ENCODE data around the gene USP46. TPM values are rescaled to one million over a fixed set of nuclear protein-coding genes. Genes with fewer than 3 reads are reported as not detected.

The USP46 gene
- total RNA-seq, 1 experiment from 2014 or later: 16.8 TPM

DNA sequence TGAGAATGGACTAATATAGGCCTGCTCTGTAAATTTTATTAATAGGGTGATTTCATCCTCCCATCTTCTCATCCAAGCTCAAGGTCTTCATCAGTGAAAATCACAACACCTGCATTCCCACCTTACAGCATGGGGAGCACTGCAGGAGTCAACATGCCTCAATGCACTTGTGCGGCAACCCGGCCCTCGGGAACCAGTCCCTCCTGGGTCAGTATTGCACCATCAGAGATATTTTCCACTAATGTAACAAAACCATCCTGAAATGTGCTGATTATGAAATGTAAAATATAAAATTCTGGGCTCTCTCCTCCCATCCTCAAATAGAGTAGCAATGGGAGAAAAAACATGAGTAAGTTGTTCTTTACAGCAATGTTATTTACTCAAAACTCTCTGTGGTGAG is 13.0 kb downstream of the USP46 start:
- peaks cover 28% of the 10 kb centered on the region for H3K4me1 Mint-ChIP-seq (ENCODE audit: insufficient read depth, unreplicated experiment)
- intact Hi-C loops (cut with micrococcal nuclease): no loop called here
- ChIA-PET POLR2A (no interaction called here), CTCF (interaction anchor here (4.1 kb wide), 1 partner anchor 12 kb away, joined by 24 read pairs; the partner anchor contains the start of gene USP46)
- BruUV-seq (replicated peaks): no TSS peak
- no peaks in the 10 kb centered on the region for H3K9me3 Mint-ChIP-seq (ENCODE audit: unreplicated experiment)
- H3K27me3 Mint-ChIP-seq (ENCODE audit: insufficient read depth, unreplicated experiment): no peaks in the 10 kb centered on the region
- H3K27ac Mint-ChIP-seq (ENCODE audit: low read depth, unreplicated experiment): no peak overlapping the region
- no peak for DNase-seq (ENCODE audit: unreplicated experiment)
- H3K4me3 Mint-ChIP-seq (ENCODE audit: unreplicated experiment): no peak overlapping the region
- no peaks in the 10 kb centered on the region for H3K36me3 Mint-ChIP-seq (ENCODE audit: insufficient read depth, unreplicated experiment)
- TF ChIP-seq, protein P1, sequence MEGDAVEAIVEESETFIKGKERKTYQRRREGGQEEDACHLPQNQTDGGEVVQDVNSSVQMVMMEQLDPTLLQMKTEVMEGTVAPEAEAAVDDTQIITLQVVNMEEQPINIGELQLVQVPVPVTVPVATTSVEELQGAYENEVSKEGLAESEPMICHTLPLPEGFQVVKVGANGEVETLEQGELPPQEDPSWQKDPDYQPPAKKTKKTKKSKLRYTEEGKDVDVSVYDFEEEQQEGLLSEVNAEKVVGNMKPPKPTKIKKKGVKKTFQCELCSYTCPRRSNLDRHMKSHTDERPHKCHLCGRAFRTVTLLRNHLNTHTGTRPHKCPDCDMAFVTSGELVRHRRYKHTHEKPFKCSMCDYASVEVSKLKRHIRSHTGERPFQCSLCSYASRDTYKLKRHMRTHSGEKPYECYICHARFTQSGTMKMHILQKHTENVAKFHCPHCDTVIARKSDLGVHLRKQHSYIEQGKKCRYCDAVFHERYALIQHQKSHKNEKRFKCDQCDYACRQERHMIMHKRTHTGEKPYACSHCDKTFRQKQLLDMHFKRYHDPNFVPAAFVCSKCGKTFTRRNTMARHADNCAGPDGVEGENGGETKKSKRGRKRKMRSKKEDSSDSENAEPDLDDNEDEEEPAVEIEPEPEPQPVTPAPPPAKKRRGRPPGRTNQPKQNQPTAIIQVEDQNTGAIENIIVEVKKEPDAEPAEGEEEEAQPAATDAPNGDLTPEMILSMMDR (IDR thresholded peaks at IDR 0.05; ENCODE audit: unreplicated experiment): no peak

DNA sequence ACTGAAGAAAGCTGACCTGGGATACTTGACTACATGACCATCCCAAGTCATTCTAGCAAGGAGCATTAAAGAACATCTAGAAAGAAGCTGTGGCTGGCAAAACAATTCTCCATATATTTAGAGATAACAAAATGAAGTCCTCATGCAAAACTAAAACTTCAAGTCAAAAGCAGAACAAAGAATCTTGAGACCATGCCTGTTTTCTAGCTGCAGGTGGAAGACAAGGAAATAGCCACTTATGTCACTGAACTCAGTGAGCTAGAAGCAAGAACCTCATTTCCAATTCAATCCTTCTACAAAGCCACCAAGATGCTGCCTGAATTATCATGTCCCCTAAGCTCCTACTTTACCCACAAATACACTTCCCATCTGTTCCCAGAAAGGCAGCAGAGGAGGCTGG is 13.8 kb downstream of the USP46 start:
- no peaks in the 10 kb centered on the region for H3K36me3 Mint-ChIP-seq (ENCODE audit: insufficient read depth, unreplicated experiment)
- H3K9me3 Mint-ChIP-seq (ENCODE audit: unreplicated experiment): no peaks in the 10 kb centered on the region
- H3K4me3 Mint-ChIP-seq (ENCODE audit: unreplicated experiment): no peak overlapping the region
- DNase-seq (ENCODE audit: unreplicated experiment): no peak
- ChIA-PET POLR2A (no interaction called here), CTCF (interaction anchor here (0.7 to 4.1 kb wide), 4 partner anchors 11 to 338 kb away, joined by 3 to 24 read pairs (median 9); partner anchors contain the start of gene USP46)
- H3K27ac Mint-ChIP-seq (ENCODE audit: low read depth, unreplicated experiment): no peak overlapping the region
- peaks cover 32% of the 10 kb centered on the region for H3K4me1 Mint-ChIP-seq (ENCODE audit: insufficient read depth, unreplicated experiment)
- TF ChIP-seq, protein P1 (IDR thresholded peaks at IDR 0.05; ENCODE audit: unreplicated experiment): no peak
- no TSS peak for BruUV-seq (replicated peaks)
- intact Hi-C loops (cut with micrococcal nuclease): no loop called here
- no peaks in the 10 kb centered on the region for H3K27me3 Mint-ChIP-seq (ENCODE audit: insufficient read depth, unreplicated experiment)

DNA sequence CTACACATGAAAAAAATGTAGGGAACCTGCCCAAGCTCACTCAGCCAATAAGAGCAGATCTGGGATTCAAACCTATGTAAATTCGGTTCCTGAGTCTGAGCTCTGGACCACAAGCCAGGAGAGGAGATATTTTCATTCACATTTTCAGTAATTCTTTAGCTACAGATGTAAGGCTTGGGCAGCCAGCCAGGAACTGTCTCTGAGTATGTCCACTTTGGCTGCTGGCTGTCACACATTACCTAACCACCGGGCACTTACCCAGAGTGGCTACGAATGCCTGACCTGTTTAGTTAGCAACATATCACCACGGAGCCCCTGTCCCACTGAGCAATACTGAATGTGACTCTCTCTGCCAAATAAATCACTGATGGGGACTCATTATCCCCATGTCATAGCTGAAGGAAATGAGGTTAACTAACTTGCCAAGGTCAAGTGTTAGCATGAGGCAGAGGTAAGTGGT is 15.3 kb downstream of the USP46 start:
- H3K9me3 Mint-ChIP-seq (ENCODE audit: unreplicated experiment): no peaks in the 10 kb centered on the region
- no peaks in the 10 kb centered on the region for H3K27me3 Mint-ChIP-seq (ENCODE audit: insufficient read depth, unreplicated experiment)
- H3K4me3 Mint-ChIP-seq (ENCODE audit: unreplicated experiment): no peak overlapping the region
- no TSS peak for BruUV-seq (replicated peaks)
- no peak overlapping the region for H3K27ac Mint-ChIP-seq (ENCODE audit: low read depth, unreplicated experiment)
- TF ChIP-seq, protein P1 (IDR thresholded peaks at IDR 0.05; ENCODE audit: unreplicated experiment): no peak
- intact Hi-C loops (cut with micrococcal nuclease): no loop called here
- H3K4me1 Mint-ChIP-seq (ENCODE audit: insufficient read depth, unreplicated experiment): peaks cover 32% of the 10 kb centered on the region
- DNase-seq (ENCODE audit: unreplicated experiment): peak; percentile 75
- H3K36me3 Mint-ChIP-seq (ENCODE audit: insufficient read depth, unreplicated experiment): no peaks in the 10 kb centered on the region
- CTCF ChIA-PET: interaction anchor here (0.7 to 4.1 kb wide), 3 partner anchors 15 to 339 kb away, joined by 3 to 24 read pairs (median 15); partner anchors contain the start of gene USP46
- POLR2A ChIA-PET: interaction anchor here (0.8 to 2.5 kb wide), 6 partner anchors 15 to 79 kb away, joined by 3 to 13 read pairs (median 3); partner anchors contain the start of gene USP46

DNA sequence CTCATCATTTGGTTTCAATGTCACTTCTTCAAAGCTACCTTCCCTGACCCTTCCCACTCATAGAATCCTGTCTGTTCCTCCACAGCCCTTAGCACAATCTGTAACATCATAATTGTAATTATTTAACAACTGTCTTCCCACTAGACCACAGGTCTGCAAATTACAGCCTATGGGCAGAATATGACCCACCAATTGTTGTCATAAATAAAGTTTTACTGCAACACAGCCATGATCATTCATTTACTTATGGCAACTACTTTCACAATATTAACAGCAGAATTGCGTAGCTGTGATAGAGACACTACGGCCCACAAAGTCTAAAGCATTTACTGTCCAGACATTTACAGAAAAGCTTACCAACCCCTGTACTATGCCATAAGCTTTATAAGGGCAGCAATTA is 15.9 kb downstream of the USP46 start:
- Mint-ChIP-seq H3K4me3 (ENCODE audit: unreplicated experiment) (no peak overlapping the region), H3K36me3 (ENCODE audit: insufficient read depth, unreplicated experiment) (no peaks in the 10 kb centered on the region), H3K4me1 (ENCODE audit: insufficient read depth, unreplicated experiment) (peaks cover 32% of the 10 kb centered on the region), H3K27ac (ENCODE audit: low read depth, unreplicated experiment) (no peak overlapping the region), H3K27me3 (ENCODE audit: insufficient read depth, unreplicated experiment) (no peaks in the 10 kb centered on the region), H3K9me3 (ENCODE audit: unreplicated experiment) (no peaks in the 10 kb centered on the region)
- ChIA-PET CTCF (interaction anchor here (0.7 to 4.1 kb wide), 3 partner anchors 15 to 340 kb away, joined by 3 to 24 read pairs (median 15); partner anchors contain the start of gene USP46), POLR2A (interaction anchor here (0.6 to 2.5 kb wide), 5 partner anchors 15 to 1271 kb away, joined by 3 to 13 read pairs (median 3); partner anchors contain the start of gene USP46)
- TF ChIP-seq, protein P1 (IDR thresholded peaks at IDR 0.05; ENCODE audit: unreplicated experiment): no peak
- DNase-seq (ENCODE audit: unreplicated experiment): no peak
- intact Hi-C loops (cut with micrococcal nuclease): no loop called here
- no TSS peak for BruUV-seq (replicated peaks)

Measured in MCF 10A (cell line).